Panc1 (cell line): ENCODE results near the gene RAPGEF1.

ENCODE experiments used
- POLR2AphosphoS5 ChIP-seq: IDR thresholded peaks from 2 replicates; pipeline ENCODE4 v1.6.1; 2012; ENCODE audit warnings: mild to moderate bottlenecking, low read depth, low read length, moderate library complexity
- SIN3A ChIP-seq: IDR thresholded peaks from 2 replicates; pipeline ENCODE4 v1.6.1; 2012; ENCODE audit warnings: low read depth, mild to moderate bottlenecking, low read length, moderate library complexity, borderline replicate concordance; ENCODE audit not compliant: insufficient read depth
- TCF7L2 ChIP-seq: IDR thresholded peaks from 2 replicates; pipeline ENCODE4 v1.6.1; 2011; ENCODE audit warnings: mild to moderate bottlenecking, low read depth, low read length, inconsistent platforms
- TF ChIP-seq, protein P1 (sequence below): fragments of 450-650 bp; IDR thresholded peaks from 2 replicates; pipeline ENCODE4 v1.5.1; 2017; ENCODE audit warnings: mild to moderate bottlenecking
- TF ChIP-seq, protein P2 (sequence below), 2 experiments: IDR thresholded peaks; 2 replicates each; pipeline ENCODE4 v1.6.1; 2011 to 2012; ENCODE audit warnings: low read depth in 2 of 2, control low read depth in 1 of 2, low read length in 1 of 2, mild to moderate bottlenecking in 1 of 2, moderate library complexity in 1 of 2; ENCODE audit not compliant: insufficient read depth in 1 of 2

DNA sequence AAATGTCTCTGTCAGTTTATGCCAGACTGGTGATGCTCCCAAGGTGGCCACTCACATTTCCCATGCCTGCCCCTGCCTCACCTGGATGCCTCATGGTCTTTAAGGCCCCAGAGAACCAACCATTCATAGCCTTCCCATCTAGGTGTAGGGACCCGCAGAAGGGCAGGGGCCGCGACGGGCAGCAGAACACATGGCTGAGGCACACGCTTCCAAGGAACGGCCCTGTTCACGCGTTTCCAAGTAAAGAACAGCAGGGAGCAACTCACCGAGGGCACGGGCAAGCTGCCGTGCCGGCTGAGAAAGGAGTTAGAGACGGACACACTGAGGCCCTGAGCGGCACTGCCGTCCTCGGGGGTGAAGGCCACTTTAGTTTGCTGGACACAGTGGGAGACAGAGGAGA lies 121.1 kb downstream of the RAPGEF1 start:
- TF ChIP-seq, protein P1, sequence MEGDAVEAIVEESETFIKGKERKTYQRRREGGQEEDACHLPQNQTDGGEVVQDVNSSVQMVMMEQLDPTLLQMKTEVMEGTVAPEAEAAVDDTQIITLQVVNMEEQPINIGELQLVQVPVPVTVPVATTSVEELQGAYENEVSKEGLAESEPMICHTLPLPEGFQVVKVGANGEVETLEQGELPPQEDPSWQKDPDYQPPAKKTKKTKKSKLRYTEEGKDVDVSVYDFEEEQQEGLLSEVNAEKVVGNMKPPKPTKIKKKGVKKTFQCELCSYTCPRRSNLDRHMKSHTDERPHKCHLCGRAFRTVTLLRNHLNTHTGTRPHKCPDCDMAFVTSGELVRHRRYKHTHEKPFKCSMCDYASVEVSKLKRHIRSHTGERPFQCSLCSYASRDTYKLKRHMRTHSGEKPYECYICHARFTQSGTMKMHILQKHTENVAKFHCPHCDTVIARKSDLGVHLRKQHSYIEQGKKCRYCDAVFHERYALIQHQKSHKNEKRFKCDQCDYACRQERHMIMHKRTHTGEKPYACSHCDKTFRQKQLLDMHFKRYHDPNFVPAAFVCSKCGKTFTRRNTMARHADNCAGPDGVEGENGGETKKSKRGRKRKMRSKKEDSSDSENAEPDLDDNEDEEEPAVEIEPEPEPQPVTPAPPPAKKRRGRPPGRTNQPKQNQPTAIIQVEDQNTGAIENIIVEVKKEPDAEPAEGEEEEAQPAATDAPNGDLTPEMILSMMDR = no peak
- no peak for TF ChIP-seq SIN3A
- TF ChIP-seq, protein P2, sequence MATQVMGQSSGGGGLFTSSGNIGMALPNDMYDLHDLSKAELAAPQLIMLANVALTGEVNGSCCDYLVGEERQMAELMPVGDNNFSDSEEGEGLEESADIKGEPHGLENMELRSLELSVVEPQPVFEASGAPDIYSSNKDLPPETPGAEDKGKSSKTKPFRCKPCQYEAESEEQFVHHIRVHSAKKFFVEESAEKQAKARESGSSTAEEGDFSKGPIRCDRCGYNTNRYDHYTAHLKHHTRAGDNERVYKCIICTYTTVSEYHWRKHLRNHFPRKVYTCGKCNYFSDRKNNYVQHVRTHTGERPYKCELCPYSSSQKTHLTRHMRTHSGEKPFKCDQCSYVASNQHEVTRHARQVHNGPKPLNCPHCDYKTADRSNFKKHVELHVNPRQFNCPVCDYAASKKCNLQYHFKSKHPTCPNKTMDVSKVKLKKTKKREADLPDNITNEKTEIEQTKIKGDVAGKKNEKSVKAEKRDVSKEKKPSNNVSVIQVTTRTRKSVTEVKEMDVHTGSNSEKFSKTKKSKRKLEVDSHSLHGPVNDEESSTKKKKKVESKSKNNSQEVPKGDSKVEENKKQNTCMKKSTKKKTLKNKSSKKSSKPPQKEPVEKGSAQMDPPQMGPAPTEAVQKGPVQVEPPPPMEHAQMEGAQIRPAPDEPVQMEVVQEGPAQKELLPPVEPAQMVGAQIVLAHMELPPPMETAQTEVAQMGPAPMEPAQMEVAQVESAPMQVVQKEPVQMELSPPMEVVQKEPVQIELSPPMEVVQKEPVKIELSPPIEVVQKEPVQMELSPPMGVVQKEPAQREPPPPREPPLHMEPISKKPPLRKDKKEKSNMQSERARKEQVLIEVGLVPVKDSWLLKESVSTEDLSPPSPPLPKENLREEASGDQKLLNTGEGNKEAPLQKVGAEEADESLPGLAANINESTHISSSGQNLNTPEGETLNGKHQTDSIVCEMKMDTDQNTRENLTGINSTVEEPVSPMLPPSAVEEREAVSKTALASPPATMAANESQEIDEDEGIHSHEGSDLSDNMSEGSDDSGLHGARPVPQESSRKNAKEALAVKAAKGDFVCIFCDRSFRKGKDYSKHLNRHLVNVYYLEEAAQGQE (IDR thresholded peaks at IDR 0.05; ENCODE audit: insufficient read depth in 1 of 2, low read depth in 2 of 2, low read length in 1 of 2) = no peak
- no peak for TF ChIP-seq TCF7L2
- no peak for TF ChIP-seq POLR2AphosphoS5
